Measurements from ENCODE around the gene RNF113B.

Gene RNF113B

DNA sequence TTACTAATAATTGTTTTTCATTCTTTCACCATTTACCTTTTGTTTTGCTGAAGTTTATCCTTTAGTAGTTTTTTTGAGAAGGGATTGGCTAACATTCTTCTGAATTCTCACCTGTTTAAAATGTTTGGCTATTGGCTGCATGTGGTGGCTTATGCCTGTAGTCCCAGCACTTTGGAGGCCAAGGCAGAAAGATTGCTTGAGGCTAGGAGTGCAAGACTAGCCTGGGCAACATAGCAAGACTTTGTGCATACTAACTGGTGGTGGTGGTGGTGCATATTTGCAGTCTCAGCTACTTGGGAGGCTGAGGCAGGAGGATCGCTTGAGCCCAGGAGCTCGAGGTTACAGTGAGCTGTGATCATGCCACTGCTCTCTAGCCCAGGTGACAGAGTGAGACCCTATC is 27.5 kb upstream of the RNF113B start:
- no peak for DNase-seq (ENCODE audit: low read depth in 2 of 2)

DNA sequence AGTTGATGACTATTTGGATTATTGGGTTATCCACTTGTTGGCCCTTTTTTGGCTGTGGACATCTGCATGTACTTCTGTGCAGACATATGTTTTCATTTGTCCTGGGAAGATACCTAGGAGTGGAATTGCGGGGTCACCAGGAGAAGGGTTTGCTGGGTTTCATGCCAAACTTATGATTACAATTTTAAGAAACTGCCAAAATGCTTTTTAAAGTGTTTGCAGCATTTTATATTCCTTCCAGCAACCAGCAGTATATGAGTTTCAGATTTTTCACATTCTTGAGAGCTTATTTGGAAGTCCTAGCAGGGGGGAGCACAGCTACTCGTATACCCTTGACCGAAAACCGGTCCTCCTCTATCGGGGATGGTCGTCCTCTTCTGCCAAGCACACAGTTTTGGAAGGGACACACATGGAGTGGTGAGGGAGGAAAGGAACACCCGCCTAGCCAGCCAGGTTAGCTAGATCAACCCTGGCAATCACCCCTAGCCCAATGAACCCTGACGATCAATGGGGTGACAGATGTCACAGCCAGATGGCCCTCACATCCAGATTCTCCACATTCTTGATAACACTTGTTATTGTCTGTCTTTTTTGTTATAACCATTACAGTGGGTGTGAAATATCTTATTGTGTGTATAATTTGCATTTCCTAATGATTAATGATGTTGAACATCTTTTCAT is 26.7 kb upstream of the RNF113B start:
- DNase-seq (ENCODE audit: low read depth in 2 of 2): no peak

- no peak for DNase-seq (ENCODE audit: low read depth in 2 of 2)
Measured at GRCh38 chr13:98201984-98202383, 24.9 kb upstream of the RNF113B start.

- DNase-seq (ENCODE audit: low read depth in 2 of 2): no peak
Measured at GRCh38 chr13:98201189-98201588, 24.1 kb upstream of the RNF113B start.

DNA sequence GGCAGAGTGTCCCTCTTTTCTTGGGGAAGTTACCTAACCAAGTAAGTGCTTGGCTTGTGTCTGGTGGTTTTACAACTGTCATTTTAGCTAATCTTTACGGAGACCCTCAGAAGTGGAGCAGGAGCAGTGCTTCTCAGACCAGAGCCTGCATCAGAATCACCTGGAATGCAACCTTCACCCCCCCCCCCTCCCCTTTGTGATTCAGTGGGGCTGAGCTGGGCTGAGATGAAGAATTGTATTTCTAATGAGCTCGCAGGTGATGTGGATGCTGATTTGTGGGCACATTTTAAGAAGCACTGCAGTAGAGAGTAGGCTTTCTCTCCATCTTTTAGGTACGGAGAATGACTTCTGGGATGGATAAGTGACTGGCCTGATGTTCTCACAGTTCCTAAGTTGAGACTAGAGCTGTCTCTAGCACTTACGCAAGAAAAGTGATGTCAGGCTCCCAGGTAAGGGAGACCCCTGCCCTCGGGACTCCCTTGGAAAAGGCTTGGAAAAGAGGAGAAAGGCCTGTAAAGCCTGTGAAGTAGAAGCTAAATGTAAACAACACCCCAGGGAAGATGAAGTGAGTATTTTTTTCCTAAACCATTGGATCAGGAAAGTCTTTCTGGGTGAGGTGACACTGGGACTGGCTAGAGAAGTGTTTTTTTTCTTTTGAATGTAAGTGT is 23.3 kb upstream of the RNF113B start:
- no peak for DNase-seq (ENCODE audit: low read depth in 2 of 2)

- no peak for DNase-seq (ENCODE audit: low read depth in 2 of 2)
Measured at GRCh38 chr13:98199480-98199879, 22.4 kb upstream of the RNF113B start.

DNA sequence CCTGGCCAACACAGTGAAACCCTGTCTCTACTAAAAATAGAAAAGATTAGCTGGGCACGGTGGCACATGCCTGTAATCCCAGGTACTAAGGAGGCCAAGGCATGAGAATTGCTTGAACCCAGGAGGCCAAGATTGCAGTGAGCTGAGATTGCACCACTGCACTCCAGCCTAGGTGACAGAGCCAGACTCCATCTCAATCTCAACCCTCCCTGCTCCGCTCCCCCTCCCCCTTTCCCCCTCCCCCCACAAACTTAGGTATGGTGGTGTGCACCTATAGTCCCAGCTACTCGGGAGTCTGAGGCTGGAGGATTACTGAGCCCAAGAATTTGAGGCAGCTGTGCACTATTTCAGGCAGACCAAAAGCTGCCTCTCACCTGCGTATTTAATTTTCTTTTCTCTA is 21.6 kb upstream of the RNF113B start:
- DNase-seq (ENCODE audit: low read depth in 2 of 2): no peak

DNA sequence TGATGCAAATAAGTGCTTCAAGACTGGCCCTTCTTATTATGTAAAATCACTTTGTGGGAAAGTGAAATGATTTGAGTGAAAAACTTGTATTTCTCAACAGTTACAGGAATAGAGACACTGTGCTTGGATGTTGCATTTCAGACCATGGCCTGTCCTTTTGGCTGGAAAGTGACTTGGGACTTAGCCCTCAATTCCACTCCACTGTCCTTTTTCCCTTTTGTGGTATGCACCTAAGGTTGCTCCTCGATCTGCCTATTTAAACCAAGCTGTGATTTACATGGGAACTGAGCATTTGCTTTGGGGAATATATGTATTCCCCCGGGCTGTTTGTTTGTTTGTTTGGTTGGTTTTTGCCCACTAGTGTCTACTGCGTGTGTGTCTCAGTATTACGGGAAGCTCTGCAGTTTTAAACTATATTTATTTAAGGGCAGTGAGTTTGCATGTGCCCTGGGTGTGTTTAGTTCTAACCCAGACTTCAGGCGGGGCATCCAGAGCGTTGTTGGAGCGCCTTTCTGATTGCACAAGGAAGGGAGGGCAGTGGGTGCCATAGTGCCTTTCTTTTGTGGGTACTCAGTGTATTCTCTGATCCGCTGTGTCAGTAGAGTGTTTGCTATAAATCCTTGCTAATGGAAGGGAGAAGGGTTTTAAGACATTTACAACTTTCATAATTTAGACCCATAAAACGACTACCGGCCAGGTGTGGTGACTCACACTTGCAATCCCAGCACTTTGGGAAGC is 18.2 kb upstream of the RNF113B start:
- no peak for DNase-seq (ENCODE audit: low read depth in 2 of 2)

- no peak for DNase-seq (ENCODE audit: low read depth in 2 of 2)
Measured at GRCh38 chr13:98192008-98192407, 14.9 kb upstream of the RNF113B start.

GRCh38 chr13:98190889-98191444 is 13.9 kb upstream of the RNF113B start:
- DNase-seq (ENCODE audit: low read depth in 2 of 2): no peak

GRCh38 chr13:98189841-98190505 is 12.9 kb upstream of the RNF113B start:
- DNase-seq (ENCODE audit: low read depth in 2 of 2): no peak

- no peak for DNase-seq (ENCODE audit: low read depth in 2 of 2)
Measured at GRCh38 chr13:98188544-98189166, 11.6 kb upstream of the RNF113B start.

DNA sequence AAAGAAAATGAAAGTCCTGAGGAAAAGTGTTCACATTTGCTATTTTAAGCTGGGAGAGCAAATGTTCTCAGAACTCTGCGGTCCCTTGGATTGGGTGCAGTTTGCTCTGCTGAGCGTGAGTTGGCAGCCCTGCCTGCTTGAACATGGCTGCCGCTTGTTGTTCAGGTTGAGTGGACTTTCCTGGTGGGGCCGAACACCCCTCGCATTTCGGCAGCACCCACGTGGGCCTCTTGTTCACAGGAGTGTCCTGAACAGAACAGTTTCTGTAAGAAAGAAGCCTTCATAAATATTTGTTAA is 10.8 kb upstream of the RNF113B start:
- no peak for DNase-seq (ENCODE audit: low read depth in 2 of 2)

- no peak for DNase-seq (ENCODE audit: low read depth in 2 of 2)
Measured at GRCh38 chr13:98187155-98187964, 10.3 kb upstream of the RNF113B start.

- no peak for DNase-seq (ENCODE audit: low read depth in 2 of 2)
Measured at GRCh38 chr13:98184792-98185191, 7.7 kb upstream of the RNF113B start.

DNA sequence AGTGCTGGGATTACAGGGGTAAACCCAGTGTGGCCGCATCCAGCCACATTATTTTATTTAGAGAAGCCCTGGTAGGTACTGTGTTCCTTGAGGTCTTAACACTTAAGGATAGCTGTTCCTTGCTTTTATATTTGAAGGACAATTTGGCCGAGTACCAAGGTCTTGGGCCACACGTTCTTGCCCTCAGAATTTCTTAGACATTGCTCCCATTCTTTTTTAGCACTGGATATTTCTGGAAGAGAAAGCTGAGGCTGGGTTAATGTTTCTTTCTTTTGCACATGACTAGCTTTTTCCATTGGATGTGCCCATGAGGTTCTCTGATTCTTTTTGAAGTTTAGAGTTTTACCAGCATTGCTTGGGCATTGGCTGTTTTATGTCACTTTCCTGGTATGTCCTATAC is 5.5 kb upstream of the RNF113B start:
- DNase-seq (ENCODE audit: low read depth in 2 of 2): no peak

DNA sequence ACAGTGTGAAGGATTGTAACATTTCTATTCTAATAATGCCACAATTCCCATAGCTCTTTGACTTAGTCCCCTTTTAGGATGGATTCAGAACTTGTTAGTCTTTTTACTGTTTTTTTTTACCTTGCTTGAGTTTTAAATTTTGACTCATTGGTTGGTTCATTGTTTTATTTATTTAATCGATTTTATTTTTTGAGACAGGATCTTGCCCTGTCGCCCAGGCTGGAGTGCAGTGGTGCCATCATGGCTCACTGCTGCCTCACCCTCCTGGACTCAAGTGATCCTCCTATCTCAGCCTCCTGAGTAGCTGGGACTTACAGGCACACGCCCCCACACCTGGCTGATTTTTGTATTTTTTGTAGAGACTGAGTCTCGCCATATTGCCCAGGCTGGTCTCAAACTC is 5.1 kb upstream of the RNF113B start:
- no peak for DNase-seq (ENCODE audit: low read depth in 2 of 2)

GRCh38 chr13:98181111-98181815 is 4.2 kb upstream of the RNF113B start:
- DNase-seq (ENCODE audit: low read depth in 2 of 2): no peak

DNA sequence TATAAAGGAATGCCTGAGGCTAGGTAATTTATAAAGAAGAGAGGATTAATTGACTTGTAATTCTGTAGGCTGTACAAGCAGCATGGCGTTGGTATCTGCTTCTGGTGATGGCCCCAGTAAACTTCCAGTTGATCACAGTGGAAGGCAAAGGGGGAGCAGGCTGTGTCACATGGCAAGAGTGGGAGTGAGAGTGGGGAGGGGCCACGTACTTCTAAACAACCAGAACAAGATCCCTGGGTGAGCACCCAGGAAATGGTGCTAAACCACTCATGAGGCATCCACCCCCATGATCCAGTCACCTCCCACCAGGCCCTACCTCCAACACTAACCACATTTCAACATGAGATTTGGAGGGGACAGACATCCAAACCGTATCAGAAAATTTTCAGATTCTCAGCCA is 3.0 kb upstream of the RNF113B start:
- DNase-seq (ENCODE audit: low read depth in 2 of 2): no peak

DNA sequence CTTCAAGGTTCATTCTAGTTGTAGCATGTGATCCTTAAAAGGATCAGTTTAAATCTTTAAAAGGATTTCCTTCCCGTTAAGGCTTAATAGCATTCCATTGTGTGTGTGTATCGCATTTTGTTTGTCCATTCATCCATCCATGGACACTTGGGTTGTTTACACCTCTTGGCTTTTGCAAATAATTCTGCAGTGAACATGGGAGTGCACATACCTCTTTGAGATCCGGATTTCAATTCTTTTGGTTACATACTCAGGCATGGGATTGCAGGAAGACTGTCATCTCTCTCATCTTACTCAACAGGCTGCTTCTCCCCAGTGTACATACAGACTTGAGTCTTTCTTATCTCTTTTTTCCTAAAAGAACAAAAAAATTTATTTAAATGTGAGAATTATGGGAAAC is 1.2 kb downstream of the RNF113B start:
- no peak for DNase-seq (ENCODE audit: low read depth in 2 of 2)

Data from stimulated activated CD4-positive, alpha-beta T cell treated with anti-CD3 and anti-CD28 coated beads, Interleukin-15, amount 100 ng/mL, for 48 hours (primary cell).